NB4 (cell line): Measurements from ENCODE around the gene NCOA1.

Experiments
- CTCF ChIP-seq: IDR thresholded peaks from one replicate; pipeline ENCODE4 v1.5.1; 2012; ENCODE audit warnings: low read depth, low read length
- POLR2A ChIP-seq: IDR thresholded peaks from 2 replicates; pipeline ENCODE4 v1.6.1; 2011; ENCODE audit warnings: mild to moderate bottlenecking; ENCODE audit not compliant: insufficient read length; ENCODE audit errors: extremely low read depth

DNA sequence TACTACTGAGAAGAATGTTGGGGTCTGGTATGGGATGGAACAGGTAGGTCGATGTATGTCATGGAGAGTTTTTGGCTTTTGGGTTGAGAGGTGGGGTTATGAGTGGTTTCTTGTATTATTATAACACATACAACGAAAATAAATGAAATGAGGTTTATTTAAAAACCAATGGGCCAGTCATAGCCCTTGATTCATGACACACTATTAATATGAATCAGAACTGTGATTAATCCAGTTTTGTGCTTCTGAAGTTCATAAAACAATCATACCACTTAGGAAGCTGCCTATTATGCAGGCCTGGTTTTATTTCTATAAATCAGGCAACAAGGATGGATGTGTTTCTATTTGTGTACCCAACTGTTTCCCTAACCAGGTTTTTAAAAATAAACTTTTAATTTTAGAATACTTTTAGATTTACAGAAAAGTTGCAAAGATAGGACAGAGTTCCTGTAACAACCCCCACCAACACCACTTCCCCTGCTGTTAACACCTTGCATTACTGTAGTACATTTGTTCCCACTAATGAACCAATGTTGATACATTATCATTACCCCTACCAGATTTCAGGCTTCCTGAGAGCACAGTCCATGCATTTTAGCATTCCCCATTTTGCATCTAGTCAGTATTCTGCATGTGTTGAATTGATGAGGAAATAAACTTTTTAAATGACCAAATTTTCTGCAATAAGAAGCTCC lies 37.5 kb upstream of the NCOA1 start:
- TF ChIP-seq CTCF (no peak), POLR2A (no peak)
